A673 (cell line): ENCODE results near the gene FOXF2. TPM values are rescaled to one million over a fixed set of nuclear protein-coding genes. Genes with fewer than 3 reads are reported as not detected.

ENCODE experiments used
- BruUV-seq: library from RNA; stranded (reverse); fragments of 400-500 nt; replicated peaks from 2 replicates; lab custom pipeline; 2021; lab: Mats Ljungman, UMichigan
- CTCF ChIA-PET: fragments of 300-600 bp; sonication (Branson Sonifier 250); formaldehyde crosslinking; loops from one replicate; lab custom pipeline; 2022; ENCODE audit warnings: antibody characterized with exemption; lab: Charles Lee
- POLR2A ChIA-PET: fragments of 300-600 bp; sonication (Branson Sonifier 250); formaldehyde crosslinking; loops from one replicate; lab custom pipeline; 2022; ENCODE audit warnings: antibody characterized with exemption; ENCODE audit not compliant: low non-redundant PET; lab: Charles Lee
- DNase-seq: peaks from one replicate; pipeline ENCODE4 v3.0.0-alpha.2; 2015; ENCODE audit warnings: low spot score
- H3K27ac ChIP-seq: fragments of 200-600 bp; sonication (generic); 2 replicates; pipeline ENCODE4 v1.5.1; 2016; ENCODE audit warnings: mixed run types, low read depth, mild to moderate bottlenecking, mixed read lengths, antibody characterized with exemption, low read length; ENCODE audit not compliant: poor library complexity, severe bottlenecking
- H3K27me3 ChIP-seq: fragments of 200-600 bp; sonication (generic); replicated peaks from 2 replicates; pipeline ENCODE4 v1.6.1; 2017; ENCODE audit warnings: mixed run types, low read depth, mild to moderate bottlenecking, mixed read lengths, antibody characterized with exemption, low read length; ENCODE audit not compliant: insufficient read depth, poor library complexity
- H3K36me3 ChIP-seq: fragments of 200-600 bp; sonication (generic); 2 replicates; pipeline ENCODE4 v1.6.1; 2016; ENCODE audit warnings: mixed run types, mild to moderate bottlenecking, mixed read lengths, antibody characterized with exemption, low read length; ENCODE audit not compliant: insufficient read depth, poor library complexity, severe bottlenecking
- H3K4me1 ChIP-seq: fragments of 200-600 bp; sonication (generic); 2 replicates; pipeline ENCODE4 v1.6.1; 2017; ENCODE audit warnings: mixed run types, mild to moderate bottlenecking, mixed read lengths, antibody characterized with exemption, low read length; ENCODE audit not compliant: insufficient read depth, poor library complexity, severe bottlenecking
- H3K4me3 ChIP-seq: fragments of 200-600 bp; sonication (generic); 2 replicates; pipeline ENCODE4 v1.5.1; 2016; ENCODE audit warnings: low read depth, mixed run types, mild to moderate bottlenecking, mixed read lengths, low read length; ENCODE audit not compliant: poor library complexity, severe bottlenecking
- H3K9me3 ChIP-seq: fragments of 200-600 bp; sonication (generic); 2 replicates; pipeline ENCODE4 v1.6.1; 2016; ENCODE audit warnings: mixed run types, low read depth, mild to moderate bottlenecking, mixed read lengths, antibody characterized with exemption, low read length; ENCODE audit not compliant: poor library complexity, severe bottlenecking
- CTCF ChIP-seq: fragments of 300-800, 200-600 bp; sonication (generic); conservative IDR thresholded peaks from 2 replicates; pipeline ENCODE4 v1.5.1; 2017; ENCODE audit warnings: low read depth, mild to moderate bottlenecking, antibody characterized with exemption, low read length, moderate library complexity, mixed read lengths
- EZH2 ChIP-seq: fragments of 200-600 bp; sonication (generic); IDR thresholded peaks from 2 replicates; pipeline ENCODE4 v1.6.1; 2017; ENCODE audit warnings: borderline replicate concordance, low read depth, mild to moderate bottlenecking, mixed read lengths, antibody characterized with exemption, low read length; ENCODE audit not compliant: poor library complexity, severe bottlenecking
- intact Hi-C: fragments of 100-400 bp; cut with micrococcal nuclease; formaldehyde crosslinking; loops from one replicate; pipeline ENCODE4 v1.10.0; 2022; ENCODE audit not compliant: unreplicated experiment
- total RNA-seq: library from RNA; stranded (reverse); gene quantifications from 2 replicates; pipeline ENCODE4 v1.2.3, GENCODE V29; 2021

FOXF2 gene
- total RNA-seq, 1 experiment from 2014 or later, result 0.13 TPM

GRCh38 chr6:1378065-1379016 lies 11.0 kb upstream of the FOXF2 start:
- H3K9me3 ChIP-seq, result no peaks in the 10 kb centered on the region
- no peaks in the 10 kb centered on the region for H3K4me1 ChIP-seq
- POLR2A ChIA-PET, result no interaction called here
- no peak overlapping the region for H3K27ac ChIP-seq
- DNase-seq, result no peak
- peak; percentile 93 for TF ChIP-seq EZH2
- no peak for TF ChIP-seq CTCF
- peaks cover 98% of the 10 kb centered on the region for H3K27me3 ChIP-seq
- intact Hi-C loops, result no loop called here
- H3K4me3 ChIP-seq, result no peak overlapping the region
- no TSS peak for BruUV-seq
- H3K36me3 ChIP-seq, result no peaks in the 10 kb centered on the region
- CTCF ChIA-PET, result no interaction called here

GRCh38 chr6:1379017-1379787 lies 10.2 kb upstream of the FOXF2 start:
- H3K36me3 ChIP-seq, result no peaks in the 10 kb centered on the region
- intact Hi-C loops, result no loop called here
- H3K9me3 ChIP-seq, result no peaks in the 10 kb centered on the region
- no TSS peak for BruUV-seq
- H3K4me1 ChIP-seq, result no peaks in the 10 kb centered on the region
- H3K4me3 ChIP-seq, result no peak overlapping the region
- H3K27ac ChIP-seq, result no peak overlapping the region
- POLR2A ChIA-PET, result no interaction called here
- CTCF ChIA-PET, result no interaction called here
- H3K27me3 ChIP-seq, result peaks cover 98% of the 10 kb centered on the region
- no peak for DNase-seq
- TF ChIP-seq EZH2 (peak; percentile 91), CTCF (no peak)

- DNase-seq, result no peak
- no TSS peak for BruUV-seq
- intact Hi-C loops, result loop anchor here (5.0 to 10.0 kb wide), 3 partner anchors 465 to 787 kb away; no protein-coding TSS in a partner anchor
- TF ChIP-seq CTCF, result no peak
- TF ChIP-seq EZH2, result no peak
- Histone ChIP-seq H3K27ac (no peak overlapping the region), H3K36me3 (no peaks in the 10 kb centered on the region), H3K4me3 (no peak overlapping the region), H3K9me3 (no peaks in the 10 kb centered on the region), H3K27me3 (peaks cover 98% of the 10 kb centered on the region), H3K4me1 (no peaks in the 10 kb centered on the region)
- POLR2A ChIA-PET, result no interaction called here
- CTCF ChIA-PET, result no interaction called here
Observed at GRCh38 chr6:1379788-1380147, 9.6 kb upstream of the FOXF2 start.
